Pancreas (tissue), 10 donors: ENCODE results near the gene NLRC3. TPM values are rescaled to one million over a fixed set of nuclear protein-coding genes. Genes with fewer than 3 reads are reported as not detected.

Experiments used
- ATAC-seq, 4 donors: fragments of 200-7000 bp; cut with Tn5 transposase; one replicate each; pipeline versions ENCODE4 v1.8.0 to v1.9.1; 2020; ENCODE audit warnings: mild to moderate bottlenecking in 4 of 4, moderate library complexity in 4 of 4
- DNase-seq, 6 donors: peaks; one replicate each; pipeline ENCODE4 v3.0.0-alpha.2; 2020
- FAIRE-seq: peaks from 2 replicates; lab custom pipeline; 2012; peaks lifted over from hg19 to GRCh38; lab: Jason Lieb, UNC
- H3K27ac ChIP-seq, 4 donors: fragments of 200-600 bp; sonication (generic); 1 replicate in 3 of 4; 2 replicates in 1 of 4; pipeline versions ENCODE4 v1.5.0 to v1.8.0; 2020
- H3K27me3 ChIP-seq, 4 donors: fragments of 200-600 bp; one replicate each; pipeline ENCODE4 v1.8.0; 2021
- H3K36me3 ChIP-seq, 3 donors: fragments of 200-600 bp; sonication (generic) in 1 of 3; one replicate each; pipeline versions ENCODE4 v1.5.0 to v1.8.0; 2020 to 2021
- H3K4me1 ChIP-seq, 3 donors: fragments of 200-600 bp; one replicate each; pipeline ENCODE4 v1.8.0; 2021
- H3K4me3 ChIP-seq, 4 donors: fragments of 200-600 bp; sonication (generic) in 2 of 4; one replicate each; pipeline versions ENCODE4 v1.5.0 to v1.8.0; 2020 to 2021
- H3K9me3 ChIP-seq, 4 donors: fragments of 200-600 bp; one replicate each; pipeline ENCODE4 v1.8.0; 2021
- WGBS, 2 donors: extraction: QIAGEN DNeasy Blood & Tissue Kit; methylation state at CpG; one replicate each; pipeline ENCODE4 v1.1.7; 2013; 5-methylcytosine and 5-hydroxymethylcytosine counted together
- intact Hi-C, 3 donors: fragments of 100-400 bp; cut with DNase I; formaldehyde crosslinking; loops; one replicate each; pipeline versions ENCODE4 v1.11.1 to v1.14.2; 2022
- polyA plus RNA-seq, 2 donors: library from polyadenylated mRNA; stranded (reverse); fragments of 200-250 nt; gene quantifications; one replicate each; pipeline ENCODE4 v1.2.3, GENCODE V29; 2013
- total RNA-seq, 6 donors: library from RNA; stranded (reverse); fragmentation: NEBNext Ultra II Directional in 4 of 6; extraction: Animal tissue kit (Norgen Biotek cat#: 25700) in 4 of 6; gene quantifications; one replicate each; pipeline versions ENCODE4 v1.2.1 to v1.2.4, GENCODE V29; 2021 to 2023
- TF ChIP-seq, protein P1 (sequence below), 4 donors: fragments of 200-600 bp; sonication (generic) in 3 of 4; IDR thresholded peaks; one replicate each; pipeline versions ENCODE4 v1.5.0 to v1.8.0; 2021; ENCODE audit warnings: antibody characterized with exemption in 4 of 4
- donor health status: healthy with polysubstance abuse.
- donor health status: DM: no; HTN: no; CAD: no; lungs with moderate emphysema.
- donor health status: DM: no; HTN: no; CAD: no.
- donor health status: control.
- donor health status: control.
- donor health status: Bipolar disorder and iron deficiency.
- donor health status: DM: yes; HTN: yes; CAD: no.
- donor health status: DM: no; HTN: no; CAD: no.
- donor health status: DM: no; HTN: no; CAD: no.
- donor health status: DM: yes; HTN: yes; CAD: no.

Gene NLRC3
- total and polyA plus RNA-seq, 8 donors, result 0.12 to 0.87 (median 0.44) TPM

DNA sequence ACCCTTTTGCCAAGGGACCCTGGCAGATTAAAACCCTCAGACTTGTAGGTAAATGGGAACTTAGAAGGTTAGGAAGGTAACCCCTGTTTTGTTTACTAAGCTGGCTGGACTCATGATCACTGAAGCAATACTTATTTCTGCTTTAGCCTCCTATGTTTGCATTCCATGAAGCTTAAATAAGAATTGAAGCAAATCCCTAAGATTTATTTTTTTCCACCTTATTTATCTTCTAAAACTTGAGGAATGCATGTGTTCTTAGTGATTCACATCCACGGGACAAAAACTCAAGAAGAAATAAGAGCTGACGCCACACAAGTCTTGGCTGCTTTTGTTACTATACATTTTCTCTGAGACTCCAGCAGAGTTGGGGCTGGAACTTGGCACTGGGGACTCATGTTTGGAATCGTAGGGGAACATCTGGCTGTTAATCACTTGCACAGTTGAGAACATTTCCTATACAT is 40.9 kb downstream of the NLRC3 start:
- Histone ChIP-seq H3K27me3 (no peaks in the 10 kb centered on the region), H3K36me3 (peaks cover 0 to 30% (median 9%) of the 10 kb centered on the region in 3 donors), H3K27ac (no peak overlapping the region), H3K4me3 (no peak overlapping the region), H3K4me1 (no peaks in the 10 kb centered on the region), H3K9me3 (no peaks in the 10 kb centered on the region)
- DNase-seq, result no peak
- no peak for FAIRE-seq
- WGBS, 2 donors, result 80 to 89% methylated on average over 3 of the region's 3 CpGs
- ATAC-seq, result no peak
- TF ChIP-seq, protein P1, sequence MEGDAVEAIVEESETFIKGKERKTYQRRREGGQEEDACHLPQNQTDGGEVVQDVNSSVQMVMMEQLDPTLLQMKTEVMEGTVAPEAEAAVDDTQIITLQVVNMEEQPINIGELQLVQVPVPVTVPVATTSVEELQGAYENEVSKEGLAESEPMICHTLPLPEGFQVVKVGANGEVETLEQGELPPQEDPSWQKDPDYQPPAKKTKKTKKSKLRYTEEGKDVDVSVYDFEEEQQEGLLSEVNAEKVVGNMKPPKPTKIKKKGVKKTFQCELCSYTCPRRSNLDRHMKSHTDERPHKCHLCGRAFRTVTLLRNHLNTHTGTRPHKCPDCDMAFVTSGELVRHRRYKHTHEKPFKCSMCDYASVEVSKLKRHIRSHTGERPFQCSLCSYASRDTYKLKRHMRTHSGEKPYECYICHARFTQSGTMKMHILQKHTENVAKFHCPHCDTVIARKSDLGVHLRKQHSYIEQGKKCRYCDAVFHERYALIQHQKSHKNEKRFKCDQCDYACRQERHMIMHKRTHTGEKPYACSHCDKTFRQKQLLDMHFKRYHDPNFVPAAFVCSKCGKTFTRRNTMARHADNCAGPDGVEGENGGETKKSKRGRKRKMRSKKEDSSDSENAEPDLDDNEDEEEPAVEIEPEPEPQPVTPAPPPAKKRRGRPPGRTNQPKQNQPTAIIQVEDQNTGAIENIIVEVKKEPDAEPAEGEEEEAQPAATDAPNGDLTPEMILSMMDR (IDR thresholded peaks at IDR 0.05), result no peak
- intact Hi-C loops, result no loop called here

DNA sequence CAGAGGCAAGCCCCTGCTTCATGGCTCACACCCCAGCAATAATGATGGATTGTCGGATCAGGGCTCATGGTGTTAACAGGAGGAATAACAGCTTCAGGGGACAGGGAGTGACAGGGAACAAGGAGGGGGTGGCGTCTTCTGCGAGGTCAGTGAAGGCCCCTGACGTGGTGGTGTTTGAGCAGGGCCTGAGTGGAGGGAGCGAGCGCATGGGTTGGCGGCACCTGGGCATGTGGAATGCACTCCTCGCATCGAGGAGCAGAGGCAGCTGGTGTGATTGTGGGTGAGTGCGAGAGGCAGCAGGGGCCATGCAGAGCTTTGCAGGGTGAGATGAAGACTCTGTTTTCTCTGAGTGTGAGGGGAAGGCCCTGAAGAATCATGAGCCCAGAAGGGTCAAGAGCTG is 43.1 kb downstream of the NLRC3 start:
- intact Hi-C loops, result no loop called here
- Histone ChIP-seq H3K27ac (no peak overlapping the region), H3K27me3 (no peaks in the 10 kb centered on the region), H3K9me3 (no peaks in the 10 kb centered on the region), H3K4me3 (no peak overlapping the region), H3K4me1 (no peaks in the 10 kb centered on the region), H3K36me3 (peaks cover 0 to 41% (median 9%) of the 10 kb centered on the region in 3 donors)
- 95 to 96% methylated on average over 10 of the region's 10 CpGs for WGBS, 2 donors
- ATAC-seq (no peak), DNase-seq (no peak), FAIRE-seq (no peak)
- TF ChIP-seq, protein P1 (IDR thresholded peaks at IDR 0.05), result no peak

DNA sequence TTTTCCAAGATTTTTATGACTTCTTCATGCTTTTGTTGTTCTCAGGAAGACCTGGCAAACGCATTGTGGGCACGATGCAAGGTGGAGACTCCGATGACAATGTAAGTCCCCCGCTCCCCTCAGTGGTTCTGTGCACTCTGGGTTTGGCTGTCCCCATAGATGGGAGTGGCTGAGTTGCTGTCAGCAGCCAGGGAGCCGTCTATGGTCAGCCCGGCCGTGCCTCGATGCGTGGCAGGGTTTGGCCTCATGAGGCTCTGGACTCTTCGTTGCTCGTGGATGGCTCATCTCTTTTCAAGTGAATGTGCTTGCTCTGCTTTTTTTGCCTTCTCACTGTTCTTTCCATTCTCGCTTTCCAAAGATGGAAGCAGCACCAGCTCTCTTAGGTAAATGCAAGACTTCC is 44.5 kb downstream of the NLRC3 start:
- ATAC-seq (no peak), FAIRE-seq (no peak), DNase-seq (no peak)
- H3K4me1 ChIP-seq, result no peaks in the 10 kb centered on the region
- no peaks in the 10 kb centered on the region for H3K9me3 ChIP-seq
- no peak overlapping the region for H3K27ac ChIP-seq
- no peaks in the 10 kb centered on the region for H3K27me3 ChIP-seq
- WGBS, 2 donors, result 91 to 95% methylated on average over 12 of the region's 12 CpGs
- TF ChIP-seq, protein P1 (IDR thresholded peaks at IDR 0.05), result no peak
- H3K36me3 ChIP-seq, result peaks cover 0 to 41% (median 2%) of the 10 kb centered on the region in 3 donors
- H3K4me3 ChIP-seq, result no peak overlapping the region
- intact Hi-C loops, result no loop called here

DNA sequence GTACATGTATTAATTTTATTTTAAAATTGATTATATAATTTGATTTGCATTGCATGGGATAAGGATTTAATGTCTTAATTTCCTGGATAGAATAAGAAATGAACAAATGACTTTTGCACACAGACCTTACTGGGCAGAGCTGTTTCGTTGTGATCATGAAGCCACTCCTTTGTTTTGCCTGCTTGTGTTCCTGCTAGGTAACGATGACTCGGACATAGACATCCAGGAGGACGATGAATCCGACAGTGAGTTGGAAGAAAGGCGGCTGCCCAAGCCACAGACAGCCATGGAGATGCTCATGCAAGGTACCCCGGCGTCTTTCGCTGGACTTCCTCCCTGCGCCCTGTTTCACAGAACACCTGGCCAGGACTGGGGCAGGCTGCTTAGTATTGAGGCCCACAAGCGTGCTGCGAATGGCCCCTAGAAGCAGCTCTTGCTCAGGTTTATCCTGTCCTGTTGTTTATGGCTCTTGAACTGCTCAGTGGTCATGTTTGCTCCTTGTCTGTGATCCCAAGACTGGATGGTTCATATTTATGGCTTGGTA is 46.8 kb downstream of the NLRC3 start:
- no peak overlapping the region for H3K4me3 ChIP-seq
- FAIRE-seq (no peak), DNase-seq (no peak), ATAC-seq (no peak)
- peaks cover 0 to 28% (median 2%) of the 10 kb centered on the region in 3 donors for H3K36me3 ChIP-seq
- no peaks in the 10 kb centered on the region for H3K27me3 ChIP-seq
- no peaks in the 10 kb centered on the region for H3K9me3 ChIP-seq
- no peaks in the 10 kb centered on the region for H3K4me1 ChIP-seq
- TF ChIP-seq, protein P1 (IDR thresholded peaks at IDR 0.05), result no peak
- WGBS, 2 donors, result 96 to 98% methylated on average over 12 of the region's 12 CpGs
- H3K27ac ChIP-seq, result no peak overlapping the region
- intact Hi-C loops, result no loop called here

DNA sequence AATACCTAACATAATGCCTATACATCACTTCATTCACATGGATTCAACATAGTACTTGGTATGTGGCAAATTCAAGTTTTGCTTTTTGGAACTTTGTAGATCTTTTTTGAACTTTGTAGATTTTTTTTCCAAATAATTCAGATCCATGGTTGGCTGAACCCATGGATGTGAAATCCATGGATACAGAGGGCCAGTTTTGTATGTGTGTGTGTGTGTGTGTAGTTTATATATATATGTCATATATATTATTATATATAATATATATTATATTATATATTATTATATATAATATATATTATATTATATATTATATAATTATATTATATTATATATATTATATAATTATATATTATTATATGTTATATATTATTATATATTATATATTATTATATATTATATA is 48.0 kb downstream of the NLRC3 start:
- FAIRE-seq (no peak), ATAC-seq (no peak), DNase-seq (no peak)
- peaks cover 0 to 28% (median 2%) of the 10 kb centered on the region in 3 donors for H3K36me3 ChIP-seq
- no peaks in the 10 kb centered on the region for H3K9me3 ChIP-seq
- H3K4me1 ChIP-seq, result no peaks in the 10 kb centered on the region
- H3K27ac ChIP-seq, result no peak overlapping the region
- H3K27me3 ChIP-seq, result no peaks in the 10 kb centered on the region
- intact Hi-C loops, result no loop called here
- TF ChIP-seq, protein P1 (IDR thresholded peaks at IDR 0.05), result no peak
- no peak overlapping the region for H3K4me3 ChIP-seq
